ENCODE results near the gene ERI2. TPM values are rescaled to one million over a fixed set of nuclear protein-coding genes. Genes with fewer than 3 reads are reported as not detected.

Gene ERI2
- total and polyA plus RNA-seq, 2 of the 13 experiments (the other 11 are each of a cell fraction or from before 2014, with no cell fraction given): 17.4 to 41.3 TPM

GRCh38 chr16:20829536-20829935, 23.3 kb upstream of the ERI2 start:
- ATAC-seq (no peak), FAIRE-seq (no peak), DNase-seq (ENCODE audit: low spot score) (no peak)
- TF ChIP-seq MED1 (CRISPR knock-in tag; IDR thresholded peaks at IDR 0.05) (no peak), KDM2A (CRISPR knock-in tag; IDR thresholded peaks at IDR 0.05; ENCODE audit: borderline replicate concordance, low read depth) (no peak)
- no peak overlapping the region for H3K9ac ChIP-seq (ENCODE audit: insufficient read depth, low read depth, low read length)
- in situ Hi-C loops (cut with HindIII; ENCODE audit: extremely low pct_ligation_motif_present, low pct_unique_long_range_greater_than_20kb) (no loop called here), intact Hi-C loops (cut with micrococcal nuclease; ENCODE audit: unreplicated experiment) (no loop called here)
- no peaks in the 10 kb centered on the region for H3K27me3 ChIP-seq (ENCODE audit: control insufficient read depth in 1 of 2, insufficient read depth in 2 of 2, low read length in 2 of 2)
- no TSS peak for BruUV-seq (replicated peaks)
- H3K27ac ChIP-seq (ENCODE audit: extremely low read length, insufficient read depth, low read length): no peak overlapping the region
- 83% methylated on average over 1 of the region's 1 CpG for WGBS (ENCODE audit: low lambda C conversion rate)
- no peak overlapping the region for H3K4me3 ChIP-seq (replicated peaks in 1 of 3; ENCODE audit: insufficient read depth in 1 of 3, low read depth in 2 of 3, low read length in 3 of 3)
- CTCF ChIA-PET (ENCODE audit: low intra/inter-chr PET ratio, low total read pairs): no interaction called here
- H3K4me2 ChIP-seq (ENCODE audit: low read depth, low read length): no peak overlapping the region
- no peaks in the 10 kb centered on the region for H3K4me1 ChIP-seq (ENCODE audit: insufficient read depth, low read length)
- H4K20me1 ChIP-seq (ENCODE audit: insufficient read depth, low read length): no peaks in the 10 kb centered on the region
- H3K9me3 ChIP-seq (ENCODE audit: low read length): no peaks in the 10 kb centered on the region
- no peaks in the 10 kb centered on the region for H3K79me2 ChIP-seq (ENCODE audit: insufficient read depth, low read length)
- no peak overlapping the region for H2AFZ ChIP-seq (ENCODE audit: low read length)
- POLR2A ChIA-PET: no interaction called here
- peaks cover 4 to 44% of the 10 kb centered on the region in 2 experiments; a peak in 4 of 5 replicates for H3K36me3 ChIP-seq (replicated peaks in 1 of 2; ENCODE audit: control insufficient read depth in 1 of 2, insufficient read depth in 2 of 2, low read length in 2 of 2)

GRCh38 chr16:20826039-20826566, 19.8 kb upstream of the ERI2 start:
- no peak for FAIRE-seq

More at GRCh38 chr16:20826039-20826566, 19.8 kb upstream of the ERI2 start:
- Histone ChIP-seq H3K27me3 (ENCODE audit: control insufficient read depth in 1 of 2, insufficient read depth in 2 of 2, low read length in 2 of 2) (no peaks in the 10 kb centered on the region), H4K20me1 (ENCODE audit: insufficient read depth, low read length) (no peaks in the 10 kb centered on the region), H3K36me3 (replicated peaks in 1 of 2; ENCODE audit: control insufficient read depth in 1 of 2, insufficient read depth in 2 of 2, low read length in 2 of 2) (peaks cover 6 to 47% of the 10 kb centered on the region in 2 experiments), H3K9ac (ENCODE audit: insufficient read depth, low read depth, low read length) (no peak overlapping the region), H3K79me2 (ENCODE audit: insufficient read depth, low read length) (no peaks in the 10 kb centered on the region), H3K4me3 (replicated peaks in 1 of 3; ENCODE audit: insufficient read depth in 1 of 3, low read depth in 2 of 3, low read length in 3 of 3) (no peak overlapping the region), H2AFZ (ENCODE audit: low read length) (no peak overlapping the region), H3K27ac (ENCODE audit: extremely low read length, insufficient read depth, low read length) (no peak overlapping the region), H3K4me1 (ENCODE audit: insufficient read depth, low read length) (no peaks in the 10 kb centered on the region), H3K9me3 (ENCODE audit: low read length) (no peaks in the 10 kb centered on the region), H3K4me2 (ENCODE audit: low read depth, low read length) (no peak overlapping the region)
- DNase-seq (ENCODE audit: low spot score) (no peak), ATAC-seq (no peak)
- TF ChIP-seq MLLT10 (CRISPR knock-in tag; IDR thresholded peaks at IDR 0.05) (no peak), MAFK (conservative IDR thresholded peaks at IDR 0.05 in 1 of 2, IDR thresholded peaks at IDR 0.05 in 1 of 2; ENCODE audit: low read length in 2 of 2) (peak; percentile 70 to 87), HNF4G (IDR thresholded peaks at IDR 0.05; ENCODE audit: borderline replicate concordance, low read depth, low read length) (no peak), HNF4G (CRISPR knock-in tag; IDR thresholded peaks at IDR 0.05; ENCODE audit: borderline replicate concordance, low read depth) (no peak), ZNF30 (CRISPR knock-in tag; IDR thresholded peaks at IDR 0.05) (no peak), NFE2L2 (IDR thresholded peaks at IDR 0.05; ENCODE audit: low read length) (peak; percentile 90), SCMH1 (CRISPR knock-in tag; IDR thresholded peaks at IDR 0.05; ENCODE audit: borderline replicate concordance) (no peak), PBX3 (CRISPR knock-in tag; IDR thresholded peaks at IDR 0.05; ENCODE audit: borderline replicate concordance) (no peak), SP140L (CRISPR knock-in tag; IDR thresholded peaks at IDR 0.05; ENCODE audit: borderline replicate concordance) (no peak), MAFF (IDR thresholded peaks at IDR 0.05; ENCODE audit: low read depth, low read length) (peak; percentile 75), ZNF343 (CRISPR knock-in tag; IDR thresholded peaks at IDR 0.05) (no peak)
- ChIA-PET POLR2A (interaction anchor here (0.9 kb wide), 1 partner anchor 20 kb away, joined by 3 read pairs; the partner anchor contains the start of genes ERI2 and REXO5), CTCF (ENCODE audit: low intra/inter-chr PET ratio, low total read pairs) (no interaction called here)
- intact Hi-C loops (cut with micrococcal nuclease; ENCODE audit: unreplicated experiment) (no loop called here), in situ Hi-C loops (cut with HindIII; ENCODE audit: extremely low pct_ligation_motif_present, low pct_unique_long_range_greater_than_20kb) (no loop called here)
- BruUV-seq (replicated peaks): no TSS peak
- 94% methylated on average over 3 of the region's 3 CpGs for WGBS (ENCODE audit: low lambda C conversion rate)

Data from HepG2 (cell line).